GM12892 (cell line): ENCODE results near the gene CMTM4.
"Not testable (repeated sequence)": the region's sequence is repeated elsewhere in the genome, so short reads cannot be mapped to it uniquely, and the experiment has no call there.

Source experiments
- DNase-seq: peaks from one replicate; pipeline ENCODE4 v3.0.0; 2011; ENCODE audit not compliant: insufficient read length
- FAIRE-seq: peaks from 2 replicates; lab custom pipeline; 2011; peaks lifted over from hg19 to GRCh38; lab: Jason Lieb, UNC
- POLR2A ChIP-seq: IDR thresholded peaks from 2 replicates; pipeline ENCODE4 v1.6.1; 2011; ENCODE audit warnings: low read depth, low read length, control low read depth
- POLR2AphosphoS5 ChIP-seq: IDR thresholded peaks from 2 replicates; pipeline ENCODE4 v1.6.1; 2011; ENCODE audit warnings: low read depth, low read length, control low read depth
- TAF1 ChIP-seq: IDR thresholded peaks from 2 replicates; pipeline ENCODE4 v1.6.1; 2011; ENCODE audit warnings: low read depth, mild to moderate bottlenecking, control low read depth, low read length, borderline replicate concordance

Gene CMTM4

DNA sequence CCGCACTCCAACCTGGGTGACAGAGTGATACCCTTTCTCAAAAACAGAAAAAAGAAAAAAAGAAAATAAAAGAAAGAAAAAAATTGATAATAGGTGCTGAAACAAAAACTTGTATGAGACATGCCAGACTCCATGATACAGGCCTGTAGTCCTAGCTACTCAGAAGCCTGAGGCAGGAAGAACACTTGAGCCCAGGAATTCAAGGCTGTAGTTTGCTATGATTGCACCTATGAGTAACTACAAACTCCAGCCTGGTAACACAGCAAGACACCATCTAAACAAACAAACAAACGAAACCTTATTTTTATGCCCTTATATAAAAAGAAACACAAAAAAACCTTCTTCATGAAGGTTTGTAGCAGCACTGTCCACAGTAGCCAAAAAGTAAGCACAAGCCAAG, 5.0 kb upstream of the CMTM4 start:
- TF ChIP-seq TAF1 (no peak), POLR2AphosphoS5 (no peak)
- DNase-seq (no peak), FAIRE-seq (no peak)

DNA sequence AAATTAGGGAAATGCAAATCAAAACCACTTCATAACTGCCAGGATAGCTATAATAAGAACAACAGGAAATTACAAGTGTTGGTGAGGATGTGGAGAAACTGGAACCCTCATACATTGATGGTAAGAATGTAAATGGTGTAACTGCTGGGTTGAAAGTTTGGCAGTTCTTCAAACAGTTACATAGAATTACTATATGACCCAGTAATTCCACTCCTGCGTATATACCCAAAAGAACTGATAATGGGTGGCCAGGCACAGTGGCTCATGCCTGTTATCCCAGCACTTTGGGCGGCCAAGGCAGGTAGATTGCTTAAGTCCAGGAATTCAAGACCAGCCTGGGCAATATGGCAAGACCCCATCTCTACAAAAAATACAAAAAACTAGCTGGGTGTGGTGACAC, 4.5 kb upstream of the CMTM4 start:
- DNase-seq = no peak
- TF ChIP-seq POLR2A (no peak), TAF1 (no peak), POLR2AphosphoS5 (no peak)
- FAIRE-seq = no peak

DNA sequence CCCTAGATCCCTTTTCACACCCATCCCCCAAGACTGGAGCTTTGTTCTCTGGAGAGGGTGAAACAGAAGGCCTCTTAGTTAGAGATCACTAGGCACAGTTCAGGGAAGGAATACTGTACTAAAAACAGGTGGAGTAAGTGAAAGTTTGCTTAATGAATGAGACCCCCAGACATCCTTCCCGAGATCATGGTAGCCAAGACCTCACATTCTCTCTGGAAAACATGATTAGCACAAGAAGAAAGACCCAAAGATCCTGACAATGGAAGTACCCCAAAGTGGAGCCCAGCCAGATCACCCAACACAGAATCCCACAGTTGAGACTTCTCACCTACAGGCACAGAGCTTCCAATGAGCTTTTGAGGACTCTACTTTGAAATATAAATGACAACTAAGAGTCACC, 3.4 kb upstream of the CMTM4 start:
- no peak for DNase-seq
- FAIRE-seq = no peak
- TF ChIP-seq TAF1 = no peak
- no peak for TF ChIP-seq POLR2A
- no peak for TF ChIP-seq POLR2AphosphoS5

DNA sequence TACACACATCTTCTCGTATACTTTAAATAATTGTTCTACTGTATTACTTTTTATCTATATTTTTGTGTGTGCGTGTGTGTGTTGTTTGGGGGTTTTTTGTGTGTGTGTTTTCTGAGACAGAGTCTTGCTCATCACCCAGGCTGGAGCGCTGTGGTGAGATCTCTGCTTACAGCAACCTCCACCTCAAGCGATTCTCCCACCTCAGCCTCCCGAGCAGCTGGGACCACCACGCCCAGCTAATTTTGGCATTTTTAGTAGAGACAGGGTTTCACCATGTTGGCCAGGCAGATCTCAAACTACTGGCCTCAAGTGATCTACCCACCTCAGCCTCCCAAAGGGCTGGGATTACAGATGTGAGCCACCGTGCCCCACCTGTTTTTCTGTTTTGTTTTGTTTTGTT, 1.5 kb upstream of the CMTM4 start:
- FAIRE-seq (no peak), DNase-seq (no peak)
- TF ChIP-seq POLR2AphosphoS5 (no peak), POLR2A (no peak), TAF1 (no peak)

DNA sequence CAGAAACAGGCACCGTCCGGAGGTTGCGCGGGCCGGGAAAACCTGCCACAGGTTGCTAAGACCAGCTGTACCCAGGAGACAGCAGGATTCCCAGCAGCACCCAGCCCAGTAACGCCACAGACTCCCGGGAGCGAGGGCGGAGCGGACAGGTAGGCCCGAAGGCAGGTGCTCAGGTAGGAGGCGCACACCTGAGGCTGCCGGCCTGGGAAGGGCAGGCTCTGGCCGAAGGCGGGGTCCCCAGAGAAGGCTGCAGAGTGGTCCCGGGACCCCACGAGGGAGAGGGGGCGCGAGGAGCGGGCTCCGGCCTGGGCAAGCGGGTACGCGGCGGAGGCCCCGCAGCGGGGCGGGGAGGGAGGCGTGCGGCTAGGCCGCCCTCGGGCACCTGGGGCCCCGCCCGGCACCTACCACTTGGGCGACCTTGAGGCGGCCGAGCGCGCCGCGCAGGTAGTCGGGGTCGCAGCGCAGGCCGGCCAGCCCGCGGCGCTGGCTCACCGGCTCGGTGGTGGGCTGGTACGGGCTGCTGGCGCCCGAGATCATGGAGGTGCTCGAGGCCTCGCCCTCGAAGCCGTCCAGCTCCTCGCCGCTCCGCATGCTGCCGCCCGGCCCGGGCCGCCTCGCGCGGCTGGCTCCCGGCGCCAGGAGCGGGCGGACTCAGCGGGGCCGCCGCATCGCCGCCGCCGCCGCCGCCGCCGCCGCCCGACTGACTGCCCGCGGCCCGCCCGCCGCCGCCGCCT, 441 bp downstream of the CMTM4 start:
- peak; percentile 55 for DNase-seq
- TF ChIP-seq POLR2A (no peak), POLR2AphosphoS5 (no peak), TAF1 (no peak)
- FAIRE-seq = no peak

DNA sequence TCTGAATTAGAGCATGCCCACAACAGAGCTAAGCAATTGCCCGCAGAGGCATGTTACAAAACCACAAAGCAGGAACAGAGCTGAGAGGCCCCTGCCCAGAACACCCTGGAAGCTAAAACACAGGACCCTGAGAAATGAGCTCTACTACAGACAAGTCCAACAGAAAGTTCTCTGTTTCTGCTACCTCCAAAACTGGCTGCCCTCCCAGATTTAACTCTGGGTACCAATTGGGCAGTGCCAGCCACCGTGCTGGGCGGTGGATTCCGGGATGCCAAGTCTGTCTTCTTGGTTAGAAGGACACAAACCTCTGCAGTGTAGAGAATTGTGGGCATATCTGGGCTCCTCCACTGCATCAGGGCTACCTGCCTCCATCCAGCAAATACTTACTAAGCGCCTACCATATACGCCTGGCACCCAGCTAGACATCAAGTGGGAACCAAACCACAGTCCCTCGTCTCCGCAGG, 1.0 kb downstream of the CMTM4 start:
- no peak for TF ChIP-seq POLR2A
- TF ChIP-seq TAF1 = no peak
- TF ChIP-seq POLR2AphosphoS5 = no peak
- DNase-seq (no peak), FAIRE-seq (peak; percentile 5)

DNA sequence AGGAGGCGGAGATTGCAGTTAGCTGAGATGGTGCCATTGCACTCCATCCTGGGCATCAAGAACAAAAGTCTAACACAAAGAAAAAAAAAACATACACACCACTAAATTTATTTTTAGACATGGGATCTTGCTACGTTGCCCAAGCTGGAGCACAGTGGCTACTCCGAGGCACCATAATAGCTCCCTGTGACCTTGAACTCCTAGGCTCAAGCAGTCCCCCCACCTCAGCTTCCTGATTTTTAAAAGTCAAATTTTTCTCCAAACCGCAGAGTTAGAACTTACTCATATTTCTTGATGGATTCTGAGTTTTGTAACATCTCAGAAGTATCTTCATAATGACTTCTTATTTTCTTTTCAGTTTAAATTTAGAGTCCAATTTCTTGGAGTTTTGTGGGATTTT, 3.4 kb downstream of the CMTM4 start:
- TF ChIP-seq POLR2A (no peak), POLR2AphosphoS5 (no peak), TAF1 (no peak)
- FAIRE-seq (no peak), DNase-seq (no peak)

DNA sequence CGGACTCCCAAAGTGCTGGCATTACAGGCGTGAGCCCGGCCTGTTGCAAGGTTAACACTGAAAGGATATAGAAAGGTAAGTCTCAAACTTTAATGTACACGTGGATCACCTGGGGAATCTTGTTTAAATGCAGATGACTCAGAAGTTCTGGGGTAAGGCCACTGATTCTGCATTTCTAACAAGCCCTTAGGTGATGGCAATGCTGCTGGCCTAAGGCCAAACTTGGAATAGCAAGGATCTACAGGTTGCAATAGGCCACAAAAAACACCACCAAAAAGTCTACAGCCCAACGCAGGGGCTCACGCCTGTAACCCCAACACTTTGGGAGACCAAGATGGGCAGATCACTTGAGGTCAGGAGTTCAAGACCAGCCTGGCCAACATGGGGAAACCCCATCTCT, 4.2 kb downstream of the CMTM4 start:
- FAIRE-seq = no peak

DNA sequence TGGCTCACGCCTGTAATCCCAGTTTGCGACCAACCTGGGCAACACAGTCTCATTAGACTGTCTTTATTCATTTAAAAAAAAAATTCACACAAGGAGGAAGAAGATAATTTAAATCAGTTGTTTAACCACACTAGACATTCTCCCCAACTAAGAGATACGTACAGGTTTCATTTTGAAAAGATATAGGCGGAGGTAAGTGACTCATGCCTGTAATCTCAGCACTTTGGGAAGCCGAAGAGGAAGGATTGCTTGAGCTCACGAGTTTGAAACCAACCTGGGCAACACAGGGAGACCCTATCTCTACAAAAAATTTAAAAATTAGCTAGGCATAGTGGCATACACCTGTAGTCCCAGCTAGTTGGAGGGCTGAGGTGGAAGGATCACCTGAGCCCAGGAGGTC, 5.3 kb downstream of the CMTM4 start:
- TF ChIP-seq POLR2A (no peak), POLR2AphosphoS5 (no peak), TAF1 (no peak)
- DNase-seq (no peak), FAIRE-seq (no peak)

More for the DNA sequence above, 4.2 kb downstream of the CMTM4 start:
- TF ChIP-seq TAF1 = no peak
- TF ChIP-seq POLR2AphosphoS5 = no peak
- DNase-seq = no peak

DNA sequence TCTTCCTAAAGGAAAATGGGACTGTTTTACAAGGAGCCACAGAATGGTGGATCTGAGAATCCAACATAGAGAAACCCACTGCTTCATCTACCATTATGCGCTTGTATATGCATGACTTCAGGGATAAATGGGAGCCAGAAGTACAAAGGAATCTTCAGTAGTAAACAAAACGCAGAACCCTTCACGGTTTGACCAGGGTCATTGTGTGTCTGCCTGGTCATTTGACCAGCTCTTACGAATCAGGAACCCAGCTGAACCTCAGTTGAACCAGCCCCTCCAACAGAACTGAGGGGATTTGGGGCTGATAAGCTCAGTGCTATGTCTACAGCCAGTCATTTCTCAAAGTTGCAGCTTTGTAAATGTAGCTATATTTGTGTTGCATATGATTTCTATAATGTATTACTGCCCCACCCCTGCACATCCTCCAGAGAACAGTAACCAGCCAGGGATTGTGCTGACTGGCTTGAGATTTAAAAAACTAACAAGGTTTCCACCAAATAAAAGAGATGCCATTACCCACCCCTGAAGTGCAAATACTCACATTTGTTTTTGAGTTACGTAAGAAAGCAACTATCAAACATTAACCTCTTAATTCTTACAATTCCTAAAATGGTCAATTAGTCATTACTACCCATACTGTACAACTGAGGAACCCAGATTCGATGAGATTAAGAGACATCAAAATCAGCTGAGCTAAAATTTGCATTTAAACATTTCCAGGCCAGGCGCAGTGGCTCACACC, 6.3 kb downstream of the CMTM4 start:
- DNase-seq (no peak), FAIRE-seq (no peak)
- no peak for TF ChIP-seq POLR2AphosphoS5
- TF ChIP-seq POLR2A = no peak
- TF ChIP-seq TAF1 = no peak

DNA sequence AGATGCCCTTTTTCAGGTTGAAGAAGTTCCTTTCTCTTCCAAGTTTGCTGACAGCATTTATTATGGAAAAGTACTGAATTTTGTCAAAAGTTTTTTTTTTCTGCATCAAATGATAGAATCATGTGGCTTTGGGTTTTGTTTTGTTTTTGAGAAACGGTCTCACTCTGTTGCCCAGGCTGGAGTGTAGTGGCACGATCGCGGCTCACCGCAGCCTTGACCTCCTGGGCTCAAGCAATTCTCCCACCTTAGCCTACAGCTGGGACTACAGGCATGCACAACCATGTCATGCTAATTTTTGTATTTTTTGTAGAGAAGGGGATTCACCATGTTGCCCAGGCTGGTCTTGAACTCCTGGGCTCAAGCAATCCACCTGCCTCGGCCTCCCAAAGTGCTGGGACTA, 7.3 kb downstream of the CMTM4 start:
- FAIRE-seq (no peak), DNase-seq (no peak)
- TF ChIP-seq POLR2AphosphoS5 (no peak), POLR2A (no peak), TAF1 (no peak)

DNA sequence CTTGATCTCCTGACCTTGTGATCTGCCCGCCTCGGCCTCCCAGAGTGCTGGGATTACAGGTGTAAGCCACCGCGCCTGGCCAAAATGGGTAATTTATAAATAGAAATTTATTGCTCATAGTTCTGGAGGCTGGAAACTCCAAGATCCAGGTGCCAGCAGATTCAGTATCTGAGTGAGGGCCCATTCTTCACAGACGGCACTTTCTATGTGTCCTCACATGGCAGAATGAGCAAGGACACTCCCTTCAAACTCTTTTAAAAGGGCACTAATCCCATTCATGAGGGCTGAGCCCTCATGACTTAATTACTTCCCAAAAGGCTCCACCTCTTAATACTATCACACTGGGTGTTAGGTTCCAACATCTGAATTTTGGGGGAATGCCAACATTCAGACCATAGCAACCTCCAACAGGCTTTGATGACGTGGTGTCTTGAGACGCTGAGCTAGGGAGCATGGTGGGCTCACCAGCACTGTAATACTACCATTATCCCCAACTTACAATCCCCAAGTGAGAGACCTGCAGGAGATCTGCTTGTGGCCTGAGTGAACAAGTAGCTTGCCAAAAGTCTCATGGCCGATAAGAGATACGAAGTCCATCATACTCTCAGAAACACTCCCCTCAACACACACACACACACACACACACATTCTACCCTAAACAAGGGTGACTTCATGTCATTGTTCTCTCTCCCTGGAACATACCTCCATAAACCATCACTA, 8.5 kb downstream of the CMTM4 start:
- TF ChIP-seq POLR2A (no peak), TAF1 (no peak), POLR2AphosphoS5 (no peak)
- FAIRE-seq (no peak), DNase-seq (no peak)

DNA sequence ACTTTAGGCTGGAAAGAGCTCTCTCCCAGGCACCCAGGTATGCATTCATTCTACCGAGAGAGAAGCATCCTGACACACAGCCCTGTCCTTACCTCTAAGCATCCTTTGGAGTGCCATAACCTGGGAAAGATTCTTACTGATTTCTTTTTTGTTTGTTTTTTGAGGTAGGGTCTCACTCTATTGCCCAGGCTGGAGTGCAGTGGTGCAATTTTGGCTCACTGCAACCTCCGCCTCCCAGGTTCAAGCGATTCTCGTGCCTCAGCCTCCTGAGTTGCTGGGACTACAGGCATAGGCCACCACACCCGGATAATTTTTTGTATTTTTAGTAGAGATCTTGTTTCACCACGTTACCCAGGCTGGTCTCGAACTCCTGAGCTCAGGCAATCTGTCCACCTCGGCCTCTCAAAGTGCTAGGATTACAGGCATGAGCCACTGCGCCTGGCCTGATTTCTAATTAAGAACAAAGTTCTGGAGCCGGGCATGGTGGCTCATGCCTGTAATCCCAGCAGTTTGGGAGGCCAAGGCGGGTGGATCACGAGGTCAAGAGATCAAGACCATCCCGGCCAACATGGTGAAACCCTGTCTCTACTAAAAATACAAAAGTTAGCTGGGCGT, 10.9 kb downstream of the CMTM4 start:
- not testable (repeated sequence) for FAIRE-seq

More for the DNA sequence above, 10.9 kb downstream of the CMTM4 start:
- DNase-seq = not testable (repeated sequence)
